ENCODE results near the gene CTNNBIP1. TPM values are rescaled to one million over a fixed set of nuclear protein-coding genes. Genes with fewer than 3 reads are reported as not detected.

Gene CTNNBIP1
- total RNA-seq, 4 donors from 2014 or later: 478 to 742 (median 566) TPM

DNA sequence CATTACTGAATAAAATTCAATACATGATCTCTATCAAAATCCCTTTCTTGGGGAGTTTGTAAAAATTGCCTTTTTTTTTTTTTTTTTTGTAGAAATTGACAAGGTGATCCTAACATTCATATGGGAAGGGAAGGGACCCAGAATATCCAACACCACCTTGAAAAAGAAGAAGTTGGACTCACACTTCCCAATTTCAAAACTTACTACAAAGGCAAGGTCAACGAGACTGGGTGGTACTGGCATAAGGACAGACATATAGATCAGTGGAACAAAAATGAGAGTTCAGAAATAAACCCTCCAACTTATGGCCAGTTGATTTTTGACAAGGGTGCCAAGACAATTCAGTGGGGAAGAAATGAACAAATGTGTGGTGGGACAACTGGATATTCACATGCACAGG is 54.9 kb downstream of the CTNNBIP1 start:
- H3K4me3 ChIP-seq (ENCODE audit: low read depth, poor library complexity, severe bottlenecking): no peak overlapping the region
- DNase-seq (ENCODE audit: low spot score in 2 of 2): no peak
- WGBS, 2 donors: 93% methylated on average over 1 of the region's 1 CpG
- TF ChIP-seq, protein P1, sequence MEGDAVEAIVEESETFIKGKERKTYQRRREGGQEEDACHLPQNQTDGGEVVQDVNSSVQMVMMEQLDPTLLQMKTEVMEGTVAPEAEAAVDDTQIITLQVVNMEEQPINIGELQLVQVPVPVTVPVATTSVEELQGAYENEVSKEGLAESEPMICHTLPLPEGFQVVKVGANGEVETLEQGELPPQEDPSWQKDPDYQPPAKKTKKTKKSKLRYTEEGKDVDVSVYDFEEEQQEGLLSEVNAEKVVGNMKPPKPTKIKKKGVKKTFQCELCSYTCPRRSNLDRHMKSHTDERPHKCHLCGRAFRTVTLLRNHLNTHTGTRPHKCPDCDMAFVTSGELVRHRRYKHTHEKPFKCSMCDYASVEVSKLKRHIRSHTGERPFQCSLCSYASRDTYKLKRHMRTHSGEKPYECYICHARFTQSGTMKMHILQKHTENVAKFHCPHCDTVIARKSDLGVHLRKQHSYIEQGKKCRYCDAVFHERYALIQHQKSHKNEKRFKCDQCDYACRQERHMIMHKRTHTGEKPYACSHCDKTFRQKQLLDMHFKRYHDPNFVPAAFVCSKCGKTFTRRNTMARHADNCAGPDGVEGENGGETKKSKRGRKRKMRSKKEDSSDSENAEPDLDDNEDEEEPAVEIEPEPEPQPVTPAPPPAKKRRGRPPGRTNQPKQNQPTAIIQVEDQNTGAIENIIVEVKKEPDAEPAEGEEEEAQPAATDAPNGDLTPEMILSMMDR (IDR thresholded peaks at IDR 0.05): no peak
- TF ChIP-seq POLR2A (IDR thresholded peaks at IDR 0.05): no peak
- intact Hi-C loops (cut with DNase I; ENCODE audit: low total_unique reads): no loop called here

DNA sequence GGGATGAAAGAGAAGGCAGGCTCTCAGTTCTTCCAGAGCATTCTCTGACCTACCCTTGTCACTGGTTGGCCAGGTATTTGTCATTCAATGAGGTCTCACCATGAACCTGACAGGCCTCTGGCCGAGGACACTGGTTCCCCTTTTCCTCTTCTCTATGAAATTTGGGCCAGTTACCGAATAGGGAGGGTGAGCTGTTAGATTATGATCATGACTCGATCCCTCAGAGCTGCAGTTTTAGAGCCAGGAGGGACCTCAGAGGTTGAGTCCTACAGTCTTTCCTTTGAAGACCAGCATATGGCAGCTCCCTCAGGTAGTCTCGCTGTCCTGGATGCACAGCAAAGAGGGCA is 56.8 kb downstream of the CTNNBIP1 start:
- no peak for DNase-seq (ENCODE audit: low spot score in 2 of 2)
- 85 to 97% methylated on average over 4 of the region's 4 CpGs for WGBS, 2 donors
- intact Hi-C loops (cut with DNase I; ENCODE audit: low total_unique reads): no loop called here
- H3K4me3 ChIP-seq (ENCODE audit: low read depth, poor library complexity, severe bottlenecking): no peak overlapping the region
- TF ChIP-seq, protein P1 (IDR thresholded peaks at IDR 0.05): no peak

GRCh38 chr1:9852410-9853248 is 57.4 kb downstream of the CTNNBIP1 start:
- TF ChIP-seq POLR2A (IDR thresholded peaks at IDR 0.05): no peak
- TF ChIP-seq, protein P1 (IDR thresholded peaks at IDR 0.05): no peak
- DNase-seq (ENCODE audit: low spot score in 2 of 2): no peak
- no peak overlapping the region for H3K4me3 ChIP-seq (ENCODE audit: low read depth, poor library complexity, severe bottlenecking)
- intact Hi-C loops (cut with DNase I; ENCODE audit: low total_unique reads): no loop called here
- WGBS, 2 donors: 67 to 71% methylated on average over 12 of the region's 12 CpGs

DNA sequence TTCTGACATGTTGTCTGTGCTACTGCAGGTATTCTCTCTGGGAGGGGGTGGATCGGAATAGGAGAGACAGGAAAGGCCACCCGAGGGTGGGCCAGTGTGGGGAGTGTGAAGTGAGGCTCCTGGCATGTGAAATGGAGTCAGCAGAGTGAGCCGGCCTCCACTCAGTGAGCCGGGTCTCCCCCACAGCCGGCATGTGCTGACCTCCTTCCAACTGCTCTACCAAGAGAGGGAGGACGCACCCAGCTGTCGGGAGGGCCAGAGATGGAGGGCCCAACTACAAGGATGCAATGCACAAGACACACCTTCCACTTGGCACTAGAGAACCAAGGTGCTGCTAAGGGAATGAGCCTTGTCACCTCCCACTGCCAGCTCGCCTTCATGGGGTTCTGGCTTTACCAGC is 58.1 kb downstream of the CTNNBIP1 start:
- no peak for DNase-seq (ENCODE audit: low spot score in 2 of 2)
- WGBS, 2 donors: 74 to 78% methylated on average over 8 of the region's 8 CpGs
- intact Hi-C loops (cut with DNase I; ENCODE audit: low total_unique reads): no loop called here
- TF ChIP-seq, protein P1 (IDR thresholded peaks at IDR 0.05): no peak
- TF ChIP-seq POLR2A (IDR thresholded peaks at IDR 0.05): no peak
- no peak overlapping the region for H3K4me3 ChIP-seq (ENCODE audit: low read depth, poor library complexity, severe bottlenecking)

DNA sequence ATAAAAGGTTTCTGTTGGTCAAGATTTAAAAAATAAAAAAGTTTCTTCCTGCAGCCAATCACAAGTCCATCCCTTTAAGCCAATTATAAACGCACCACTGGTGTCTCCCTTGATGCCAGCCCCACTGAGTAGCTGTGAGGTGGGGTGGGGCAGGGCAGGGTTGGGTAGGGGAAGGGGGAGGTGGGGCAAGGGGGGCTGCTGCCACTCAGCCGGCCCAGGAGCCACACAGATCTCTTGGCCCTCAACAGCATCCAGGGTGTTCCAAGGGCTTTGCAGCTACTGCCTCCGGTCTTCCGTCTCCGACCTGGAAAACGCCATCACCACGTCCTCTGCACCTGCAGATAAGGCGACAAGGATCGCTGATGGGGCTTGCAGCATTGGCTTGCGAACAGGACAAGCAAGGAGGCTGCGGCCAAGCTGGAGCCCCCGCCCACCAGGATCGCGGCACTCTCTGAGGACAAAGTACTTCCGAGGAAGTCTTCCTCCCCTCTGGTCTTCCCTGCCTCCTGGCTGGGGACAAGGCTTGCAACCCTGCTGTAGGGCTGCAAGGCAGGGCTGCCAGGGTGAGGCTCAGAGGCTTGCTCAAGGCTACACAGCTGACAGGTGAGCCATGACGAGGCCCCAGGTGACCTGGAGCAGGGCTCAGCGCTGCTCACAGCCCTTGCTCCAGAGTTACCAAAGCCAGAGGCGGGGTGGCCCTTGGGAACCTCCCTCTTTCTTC is 59.5 kb downstream of the CTNNBIP1 start:
- WGBS, 2 donors: 68 to 69% methylated on average over 7 to 15 of the region's 18 CpGs
- no peak for TF ChIP-seq POLR2A (IDR thresholded peaks at IDR 0.05)
- H3K4me3 ChIP-seq (ENCODE audit: low read depth, poor library complexity, severe bottlenecking): no peak overlapping the region
- intact Hi-C loops (cut with DNase I; ENCODE audit: low total_unique reads): no loop called here
- no peak for DNase-seq (ENCODE audit: low spot score in 2 of 2)

DNA sequence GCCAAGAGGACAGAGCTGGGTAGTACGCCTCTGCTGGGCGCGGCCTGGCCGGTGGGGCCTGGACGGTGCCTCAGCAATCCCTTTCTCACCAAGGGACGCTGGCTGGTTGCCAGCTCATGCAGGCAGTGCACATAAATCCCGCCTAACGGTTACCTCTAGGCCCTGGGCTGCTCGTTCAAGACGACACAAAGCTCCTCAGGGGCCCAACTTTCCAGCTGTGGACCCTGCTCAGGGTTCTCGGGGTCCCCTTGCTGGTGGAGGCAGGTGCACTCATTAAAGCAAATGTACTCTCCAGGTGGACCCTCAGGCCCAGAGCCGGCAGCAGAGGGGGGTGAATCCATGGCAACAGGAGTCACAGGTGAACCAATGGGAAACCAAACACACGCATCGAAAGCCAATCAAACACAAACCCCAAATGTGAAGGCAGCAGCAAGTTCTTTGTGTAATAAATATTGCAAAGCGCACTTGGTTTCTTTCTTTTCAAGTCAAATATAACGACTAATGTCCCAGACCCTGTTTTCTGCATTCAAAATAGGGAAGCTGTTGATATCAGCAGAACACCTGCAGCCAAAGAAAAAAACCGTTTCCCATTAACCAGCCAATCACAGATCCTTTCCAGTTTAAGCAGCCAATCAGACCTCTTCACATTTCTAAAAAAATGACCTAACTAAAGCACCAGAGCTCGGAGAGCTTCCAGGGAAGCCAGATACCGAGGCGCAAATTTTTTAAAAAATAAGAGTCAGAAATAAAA is 60.2 kb downstream of the CTNNBIP1 start:
- DNase-seq (ENCODE audit: low spot score in 2 of 2): no peak
- intact Hi-C loops (cut with DNase I; ENCODE audit: low total_unique reads): no loop called here
- TF ChIP-seq POLR2A (IDR thresholded peaks at IDR 0.05): no peak
- TF ChIP-seq, protein P1 (IDR thresholded peaks at IDR 0.05): no peak
- WGBS, 2 donors: 83 to 88% methylated on average over 20 of the region's 20 CpGs
- no peak overlapping the region for H3K4me3 ChIP-seq (ENCODE audit: low read depth, poor library complexity, severe bottlenecking)

Data from lower leg skin (tissue), 4 donors.